C4-2B (cell line): ENCODE results near the gene THBS3.

Source experiments
- CTCF ChIP-seq: fragments of 450-650 bp; conservative IDR thresholded peaks from 2 replicates; pipeline ENCODE4 v1.5.1; 2017; ENCODE audit warnings: mild to moderate bottlenecking
- ZFX ChIP-seq: fragments of 450-650 bp; IDR thresholded peaks from 2 replicates; pipeline ENCODE4 v1.6.1; 2017

GRCh38 chr1:155256058-155256852 is 48.6 kb upstream of the THBS3 start:
- no peak for TF ChIP-seq CTCF
- no peak for TF ChIP-seq ZFX
